Karpas-422 (cell line): Measurements from ENCODE around the gene TGFB2. TPM values are rescaled to one million over a fixed set of nuclear protein-coding genes. Genes with fewer than 3 reads are reported as not detected.

ENCODE experiments used
- DNase-seq: peaks from one replicate; pipeline ENCODE4 v3.0.0-alpha.2; 2015
- H2AFZ ChIP-seq: fragments of 200-600 bp; sonication (generic); 2 replicates; pipeline ENCODE4 v1.6.1; 2014; ENCODE audit warnings: antibody characterized with exemption, low read length, mixed read lengths
- H3K27ac ChIP-seq: fragments of 200-600 bp; sonication (generic); 2 replicates; pipeline ENCODE4 v1.5.1; 2014; ENCODE audit warnings: mild to moderate bottlenecking, low read length, moderate library complexity
- H3K27me3 ChIP-seq: fragments of 200-600 bp; sonication (generic); 2 replicates; pipeline ENCODE4 v1.6.1; 2014; ENCODE audit warnings: low read length, mixed read lengths
- H3K36me3 ChIP-seq: fragments of 200-600 bp; sonication (generic); 2 replicates; pipeline ENCODE4 v1.6.1; 2014; ENCODE audit warnings: low read length, mixed read lengths; ENCODE audit not compliant: insufficient read depth
- H3K4me1 ChIP-seq: fragments of 200-600 bp; sonication (generic); 2 replicates; pipeline ENCODE4 v1.6.1; 2014; ENCODE audit warnings: mild to moderate bottlenecking, low read length, mixed read lengths
- H3K4me2 ChIP-seq: fragments of 200-600 bp; sonication (generic); 2 replicates; pipeline ENCODE4 v1.6.1; 2014; ENCODE audit warnings: low read length, low read depth, mild to moderate bottlenecking; ENCODE audit not compliant: poor library complexity, severe bottlenecking
- H3K4me3 ChIP-seq: fragments of 200-600 bp; sonication (generic); 2 replicates; pipeline ENCODE4 v1.5.1; 2014; ENCODE audit warnings: mild to moderate bottlenecking, antibody characterized with exemption, low read length, mixed read lengths
- H3K79me2 ChIP-seq: fragments of 200-600 bp; sonication (generic); 2 replicates; pipeline ENCODE4 v1.6.1; 2014; ENCODE audit warnings: mild to moderate bottlenecking, low read length, mixed read lengths
- H3K9ac ChIP-seq: fragments of 200-600 bp; sonication (generic); 2 replicates; pipeline ENCODE4 v1.6.0; 2014; ENCODE audit warnings: low read length
- H3K9me2 ChIP-seq: fragments of 200-600 bp; sonication (generic), shearing (Covaris generic); replicated peaks from 2 replicates; pipeline ENCODE4 v1.6.0; 2014; ENCODE audit warnings: mild to moderate bottlenecking, low read length, moderate library complexity; ENCODE audit not compliant: insufficient read depth
- H3K9me3 ChIP-seq: fragments of 300-700, 200-600 bp; sonication (generic); 2 replicates; pipeline ENCODE4 v1.6.1; 2014; ENCODE audit warnings: low read length, mixed read lengths
- H4K20me1 ChIP-seq: fragments of 200-600 bp; sonication (generic); 2 replicates; pipeline ENCODE4 v1.6.1; 2014; ENCODE audit warnings: mild to moderate bottlenecking, antibody characterized with exemption, low read length, low read depth; ENCODE audit not compliant: insufficient read depth
- total RNA-seq: library from RNA; depleted of rRNA; stranded (reverse); fragments of >200 nt; shearing (Covaris generic); gene quantifications from 2 replicates; pipeline ENCODE4 v1.2.3, GENCODE V29; 2014; ENCODE audit warnings: low replicate concordance

Gene TGFB2
- total RNA-seq, 1 experiment from 2014 or later, result not detected

GRCh38 chr1:218461351-218461750 is 116.2 kb downstream of the TGFB2 start:
- no peaks in the 10 kb centered on the region for H3K9me2 ChIP-seq
- H3K4me2 ChIP-seq, result no peak overlapping the region
- H3K79me2 ChIP-seq, result no peaks in the 10 kb centered on the region
- no peaks in the 10 kb centered on the region for H3K4me1 ChIP-seq
- H3K9me3 ChIP-seq, result no peaks in the 10 kb centered on the region
- no peak overlapping the region for H3K27ac ChIP-seq
- no peaks in the 10 kb centered on the region for H3K27me3 ChIP-seq
- no peak overlapping the region for H3K4me3 ChIP-seq
- H2AFZ ChIP-seq, result no peak overlapping the region
- H3K36me3 ChIP-seq, result no peaks in the 10 kb centered on the region
- H3K9ac ChIP-seq, result no peak overlapping the region
- DNase-seq, result no peak
- no peaks in the 10 kb centered on the region for H4K20me1 ChIP-seq

DNA sequence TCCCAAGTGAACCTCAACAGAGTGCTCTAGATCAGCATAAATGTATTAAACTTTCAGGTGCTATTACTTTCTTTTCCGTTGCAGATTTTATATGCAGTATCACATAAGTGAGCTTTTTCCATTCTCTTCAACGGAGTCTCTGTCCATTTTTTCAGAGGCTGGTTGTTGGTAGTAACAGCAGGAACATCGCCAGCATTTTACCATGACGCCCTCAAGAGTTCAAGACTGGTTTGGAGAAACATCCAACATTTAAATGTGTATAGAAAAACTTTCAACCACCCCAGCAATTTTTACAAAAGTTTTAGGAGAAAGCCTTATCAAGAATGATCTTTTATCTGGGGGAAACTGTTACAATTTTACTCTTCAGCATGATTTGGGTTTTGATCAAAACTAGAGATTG is 117.0 kb downstream of the TGFB2 start:
- no peaks in the 10 kb centered on the region for H4K20me1 ChIP-seq
- no peak overlapping the region for H3K4me2 ChIP-seq
- H3K79me2 ChIP-seq, result no peaks in the 10 kb centered on the region
- H3K27me3 ChIP-seq, result no peaks in the 10 kb centered on the region
- no peaks in the 10 kb centered on the region for H3K36me3 ChIP-seq
- H3K4me1 ChIP-seq, result no peaks in the 10 kb centered on the region
- no peak overlapping the region for H3K4me3 ChIP-seq
- no peak overlapping the region for H2AFZ ChIP-seq
- H3K9me2 ChIP-seq, result no peaks in the 10 kb centered on the region
- H3K9ac ChIP-seq, result no peak overlapping the region
- DNase-seq, result no peak
- no peaks in the 10 kb centered on the region for H3K9me3 ChIP-seq
- H3K27ac ChIP-seq, result no peak overlapping the region

DNA sequence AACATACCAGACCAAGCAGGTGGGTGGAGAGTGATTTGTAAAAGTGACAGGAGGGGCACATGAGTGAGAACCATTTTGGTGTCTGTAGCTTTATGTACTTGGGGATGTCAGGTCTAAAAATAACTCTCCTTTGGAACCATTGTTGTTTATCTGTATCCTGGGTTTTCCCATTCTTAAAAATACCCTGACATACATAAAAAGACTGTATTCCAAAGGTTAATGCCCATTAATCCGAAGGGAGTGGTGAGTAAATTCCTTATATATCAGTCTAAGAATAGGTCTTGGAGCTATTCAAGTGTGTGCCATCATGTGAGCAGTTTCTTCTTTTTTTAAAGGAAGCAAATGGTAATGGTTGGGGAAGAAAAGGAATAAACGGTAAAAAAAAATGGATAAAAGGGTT is 117.5 kb downstream of the TGFB2 start:
- no peaks in the 10 kb centered on the region for H3K9me2 ChIP-seq
- H3K79me2 ChIP-seq, result no peaks in the 10 kb centered on the region
- no peaks in the 10 kb centered on the region for H3K27me3 ChIP-seq
- H3K4me1 ChIP-seq, result no peaks in the 10 kb centered on the region
- no peak overlapping the region for H2AFZ ChIP-seq
- no peaks in the 10 kb centered on the region for H4K20me1 ChIP-seq
- H3K9me3 ChIP-seq, result no peaks in the 10 kb centered on the region
- no peak overlapping the region for H3K27ac ChIP-seq
- no peak overlapping the region for H3K9ac ChIP-seq
- DNase-seq, result no peak
- H3K36me3 ChIP-seq, result no peaks in the 10 kb centered on the region
- H3K4me3 ChIP-seq, result no peak overlapping the region
- H3K4me2 ChIP-seq, result no peak overlapping the region

DNA sequence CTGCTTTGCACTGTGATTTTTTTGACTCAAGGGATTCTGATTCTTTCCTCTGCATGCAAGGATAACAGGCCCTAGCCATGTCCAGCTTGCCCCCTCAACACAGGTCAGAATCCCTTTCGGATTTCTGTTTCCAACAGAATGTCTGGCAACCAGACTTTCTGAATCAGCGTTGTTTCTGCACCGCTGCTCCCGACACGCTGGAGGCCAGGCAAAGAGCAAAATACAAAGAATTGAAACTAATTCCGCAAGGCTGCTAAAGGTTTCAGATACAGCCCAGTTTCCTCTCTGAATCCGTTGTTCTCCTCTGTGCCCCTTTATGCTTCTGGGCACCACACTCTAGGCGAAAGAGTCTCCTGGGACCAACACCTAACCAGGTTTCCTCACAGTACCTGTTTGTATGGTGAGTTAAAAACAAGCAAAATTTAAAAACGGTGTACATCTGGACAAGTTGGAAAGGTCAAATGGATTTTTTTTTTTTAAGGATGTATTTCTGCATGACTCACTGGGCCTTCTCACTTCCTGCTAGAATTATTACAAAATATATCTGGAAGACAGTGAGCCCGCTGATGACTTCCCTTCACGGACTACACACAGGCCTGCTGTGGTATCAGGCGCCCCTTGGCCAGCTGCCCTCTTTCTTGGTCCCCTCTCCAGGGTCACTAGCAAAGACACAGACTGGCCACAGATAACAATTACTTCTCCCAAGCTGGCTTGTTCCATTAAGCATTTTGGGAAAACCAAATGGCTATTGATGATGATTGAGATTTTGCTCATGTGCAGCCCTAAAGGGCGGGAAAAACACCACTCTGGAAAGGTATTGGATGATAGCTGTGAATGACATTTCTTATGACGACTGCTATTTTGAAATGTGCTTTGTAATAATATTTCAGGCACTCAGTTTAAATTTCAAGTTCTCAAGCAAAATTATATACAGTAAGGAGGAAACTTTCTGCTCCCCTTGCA is 118.3 kb downstream of the TGFB2 start:
- no peaks in the 10 kb centered on the region for H3K9me3 ChIP-seq
- no peak overlapping the region for H3K4me3 ChIP-seq
- no peaks in the 10 kb centered on the region for H3K79me2 ChIP-seq
- H2AFZ ChIP-seq, result no peak overlapping the region
- no peak overlapping the region for H3K9ac ChIP-seq
- no peaks in the 10 kb centered on the region for H4K20me1 ChIP-seq
- H3K4me2 ChIP-seq, result no peak overlapping the region
- H3K4me1 ChIP-seq, result no peaks in the 10 kb centered on the region
- no peak for DNase-seq
- no peak overlapping the region for H3K27ac ChIP-seq
- H3K27me3 ChIP-seq, result no peaks in the 10 kb centered on the region
- no peaks in the 10 kb centered on the region for H3K9me2 ChIP-seq
- H3K36me3 ChIP-seq, result no peaks in the 10 kb centered on the region

GRCh38 chr1:218464871-218465270 is 119.7 kb downstream of the TGFB2 start:
- DNase-seq, result no peak
- no peaks in the 10 kb centered on the region for H3K9me3 ChIP-seq
- no peaks in the 10 kb centered on the region for H3K9me2 ChIP-seq
- H3K4me2 ChIP-seq, result no peak overlapping the region
- H2AFZ ChIP-seq, result no peak overlapping the region
- no peaks in the 10 kb centered on the region for H3K4me1 ChIP-seq
- no peaks in the 10 kb centered on the region for H3K27me3 ChIP-seq
- H3K79me2 ChIP-seq, result no peaks in the 10 kb centered on the region
- H3K4me3 ChIP-seq, result no peak overlapping the region
- H3K27ac ChIP-seq, result no peak overlapping the region
- H4K20me1 ChIP-seq, result no peaks in the 10 kb centered on the region
- H3K9ac ChIP-seq, result no peak overlapping the region
- no peaks in the 10 kb centered on the region for H3K36me3 ChIP-seq

DNA sequence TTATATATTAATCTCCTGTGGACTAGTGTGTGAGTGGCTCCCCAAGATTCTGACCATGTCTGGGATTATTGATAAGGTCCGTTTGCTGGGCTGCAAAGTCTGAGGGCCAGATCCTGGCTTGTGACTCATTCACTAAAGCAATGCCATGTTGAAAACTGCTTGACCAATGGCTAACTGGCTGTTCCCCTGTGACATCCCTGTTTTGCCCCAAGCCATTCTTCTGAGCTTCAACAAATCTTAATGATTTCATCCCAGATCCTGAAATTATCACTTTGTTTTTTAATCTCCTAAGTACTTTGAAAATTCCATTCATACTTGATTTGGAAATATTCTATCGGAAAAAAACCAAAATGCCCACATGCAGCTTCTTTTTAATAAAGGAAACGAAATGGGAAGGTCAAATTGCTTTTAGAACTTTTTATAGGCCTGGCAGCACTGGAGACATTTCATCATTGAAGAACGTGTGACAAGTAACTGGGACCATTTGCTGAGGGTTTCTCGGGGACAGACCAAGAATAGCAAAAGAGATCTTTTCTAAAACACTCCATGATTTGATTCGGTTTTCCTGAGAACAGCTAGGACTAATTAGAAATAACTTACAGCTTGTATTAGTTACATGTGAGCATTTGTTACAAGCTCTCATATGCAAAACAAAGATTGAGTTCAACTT is 121.3 kb downstream of the TGFB2 start:
- Histone ChIP-seq H3K9me2 (no peaks in the 10 kb centered on the region), H3K27me3 (no peaks in the 10 kb centered on the region), H3K9me3 (no peaks in the 10 kb centered on the region), H4K20me1 (no peaks in the 10 kb centered on the region), H3K4me1 (no peaks in the 10 kb centered on the region), H2AFZ (no peak overlapping the region), H3K4me2 (no peak overlapping the region), H3K79me2 (no peaks in the 10 kb centered on the region), H3K27ac (no peak overlapping the region), H3K9ac (no peak overlapping the region), H3K4me3 (no peak overlapping the region), H3K36me3 (no peaks in the 10 kb centered on the region)
- DNase-seq, result no peak

GRCh38 chr1:218467101-218468072 is 122.3 kb downstream of the TGFB2 start:
- no peak for DNase-seq
- Histone ChIP-seq H3K36me3 (no peaks in the 10 kb centered on the region), H3K9ac (no peak overlapping the region), H4K20me1 (no peaks in the 10 kb centered on the region), H3K79me2 (no peaks in the 10 kb centered on the region), H3K27me3 (no peaks in the 10 kb centered on the region), H2AFZ (no peak overlapping the region), H3K9me2 (no peaks in the 10 kb centered on the region), H3K27ac (no peak overlapping the region), H3K4me3 (no peak overlapping the region), H3K9me3 (no peaks in the 10 kb centered on the region), H3K4me1 (no peaks in the 10 kb centered on the region), H3K4me2 (no peak overlapping the region)
